ENCODE measurements around the gene AADACL3. TPM values are rescaled to one million over a fixed set of nuclear protein-coding genes. Genes with fewer than 3 reads are reported as not detected.

The AADACL3 gene
- polyA plus RNA-seq, 3 donors: not detected

DNA sequence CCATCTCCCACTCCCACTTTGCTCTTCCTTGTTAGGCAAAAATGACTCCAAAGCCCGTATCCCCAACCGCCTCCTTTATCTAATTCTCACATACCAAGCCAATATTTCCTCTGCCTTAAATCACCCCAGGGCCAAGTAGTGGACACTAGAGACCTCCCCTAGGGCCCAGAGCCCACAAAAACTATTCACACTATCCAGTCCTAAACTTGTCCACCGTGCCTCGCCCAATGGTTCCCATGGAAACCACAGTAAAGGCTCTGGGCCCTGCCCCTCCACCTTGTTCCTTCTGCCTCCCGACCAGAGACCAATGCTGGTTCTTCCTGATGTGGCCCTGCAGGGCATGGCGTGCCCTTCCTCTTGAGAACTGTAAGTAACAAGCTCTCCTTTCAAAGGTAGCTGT lies 41.9 kb downstream of the AADACL3 start:
- DNase-seq (ENCODE audit: extremely low read depth in 1 of 11, low read depth in 9 of 11, low spot score in 4 of 11): no peak

DNA sequence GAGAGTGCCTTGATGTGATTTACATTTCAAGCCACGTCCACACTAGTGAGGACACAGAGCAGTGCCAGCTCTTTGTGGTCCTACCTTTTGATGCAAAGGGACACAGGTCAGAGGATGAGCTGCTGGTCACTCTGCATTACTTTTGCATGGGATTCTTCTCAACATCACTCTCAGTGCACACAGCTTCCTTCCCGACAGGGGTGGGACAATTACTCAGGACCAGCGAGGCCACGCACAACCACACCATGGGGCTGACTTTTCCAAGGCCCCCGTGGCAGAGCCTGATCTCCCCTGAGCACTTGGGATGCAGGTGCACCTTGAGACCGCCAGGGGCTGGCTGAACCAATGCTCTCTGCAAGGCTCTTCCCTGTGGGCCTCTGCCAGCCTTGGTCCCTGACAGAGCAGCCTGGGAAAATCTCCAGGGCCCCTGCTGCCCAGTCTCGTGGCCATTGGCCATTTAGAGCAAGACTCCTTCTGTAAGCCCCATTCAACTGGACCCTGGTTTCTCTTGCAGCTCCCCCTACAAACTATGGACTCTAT lies 44.4 kb downstream of the AADACL3 start:
- no peak for DNase-seq (ENCODE audit: extremely low read depth in 1 of 11, low read depth in 9 of 11, low spot score in 4 of 11)

DNA sequence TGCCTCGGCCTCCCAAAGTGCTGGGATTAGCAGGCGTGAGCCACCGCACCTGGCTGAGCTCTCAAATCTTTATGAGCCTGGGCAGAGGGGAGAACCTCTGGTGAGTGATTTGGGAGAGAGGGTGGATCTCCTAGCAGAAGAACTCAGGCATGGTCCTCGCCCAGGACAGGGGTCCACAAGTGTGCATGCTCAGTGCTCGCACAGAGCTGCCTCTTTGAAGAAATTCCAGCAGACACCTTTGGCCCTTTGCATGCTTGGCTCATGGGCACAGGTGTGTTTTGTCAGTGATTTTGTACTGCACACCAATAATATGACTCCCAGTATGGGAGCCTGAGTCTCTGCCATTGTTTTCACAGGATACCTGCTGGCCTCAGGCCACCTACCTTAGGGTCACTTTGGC lies 45.9 kb downstream of the AADACL3 start:
- no peak for DNase-seq (ENCODE audit: extremely low read depth in 1 of 11, low read depth in 9 of 11, low spot score in 4 of 11)

DNA sequence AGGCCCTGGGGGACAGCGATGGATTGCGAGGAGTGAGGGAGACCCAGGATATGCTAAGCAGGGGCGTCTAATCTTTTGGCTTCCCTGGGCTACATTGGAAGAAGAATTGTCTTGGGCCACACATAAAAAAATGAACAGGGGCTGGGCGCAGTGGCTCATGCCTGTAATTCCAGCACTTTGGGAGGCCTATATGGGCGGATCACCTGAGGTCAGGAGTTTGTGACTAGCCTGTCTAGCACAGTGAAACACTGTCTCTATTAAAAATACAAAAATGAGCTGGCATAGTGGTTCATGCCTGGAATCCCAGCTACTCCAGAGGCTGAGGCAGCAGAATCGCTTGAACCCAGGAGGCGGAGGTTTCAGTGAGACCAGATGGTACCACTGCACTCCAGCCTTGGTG lies 46.9 kb downstream of the AADACL3 start:
- no peak for DNase-seq (ENCODE audit: extremely low read depth in 1 of 11, low read depth in 9 of 11, low spot score in 4 of 11)

DNA sequence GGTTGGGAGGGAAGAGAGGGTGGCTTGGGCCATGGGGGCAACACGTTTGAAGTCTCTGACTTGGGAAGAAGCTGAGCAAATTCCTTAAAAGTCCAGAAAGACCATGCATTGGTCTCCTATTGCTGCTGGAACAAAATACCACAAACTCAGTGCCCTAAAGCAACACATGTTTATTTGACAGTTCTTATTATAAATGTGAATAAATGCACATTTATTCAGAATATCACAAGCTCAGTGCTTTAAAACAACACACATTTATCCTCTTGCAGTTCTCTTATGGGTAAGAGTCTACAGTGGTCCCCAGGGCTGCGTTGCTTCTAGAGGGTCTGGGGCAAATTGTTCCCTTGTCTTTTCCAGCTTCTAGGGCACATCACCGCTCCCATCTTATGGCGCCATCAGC lies 47.6 kb downstream of the AADACL3 start:
- no peak for DNase-seq (ENCODE audit: extremely low read depth in 1 of 11, low read depth in 9 of 11, low spot score in 4 of 11)

DNA sequence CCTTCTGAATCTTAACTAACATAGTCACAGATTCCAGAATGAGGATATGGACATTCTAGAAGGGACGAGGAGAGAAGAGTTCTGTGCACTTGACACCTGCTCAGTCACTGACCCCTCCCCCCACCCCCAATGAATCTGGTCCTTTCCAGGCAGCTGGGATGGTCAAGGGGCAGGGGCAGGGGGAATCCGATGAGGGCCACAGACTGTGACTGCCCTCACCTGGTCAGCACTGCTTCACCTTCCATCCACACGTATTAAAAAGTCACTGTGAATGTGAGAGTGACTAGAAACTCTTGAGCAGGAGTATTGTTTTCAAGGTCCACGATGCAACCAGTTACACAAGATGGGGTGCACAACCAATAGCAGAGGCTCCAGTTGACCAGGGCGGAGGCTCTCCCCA lies 48.1 kb downstream of the AADACL3 start:
- no peak for DNase-seq (ENCODE audit: extremely low read depth in 1 of 11, low read depth in 9 of 11, low spot score in 4 of 11)

DNA sequence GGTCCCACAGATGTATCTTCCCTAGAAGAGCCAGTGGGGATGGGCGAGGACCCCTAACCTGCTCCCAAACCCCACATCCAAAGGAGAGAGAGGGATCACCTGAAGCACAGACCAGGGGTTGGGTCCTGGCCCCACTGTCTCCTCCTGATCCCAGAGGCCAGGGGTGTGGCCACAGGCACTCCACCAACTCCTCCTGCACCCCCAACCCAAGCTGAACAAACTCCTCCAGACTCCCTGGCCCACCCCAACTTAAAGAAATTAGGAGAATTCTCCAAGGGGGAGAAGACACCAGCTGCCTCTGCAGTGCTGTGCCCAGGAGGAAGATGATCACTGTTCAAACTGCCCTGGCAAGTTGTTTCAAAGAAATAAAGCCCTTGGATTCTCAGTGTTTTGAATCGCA lies 53.1 kb downstream of the AADACL3 start:
- no peak for DNase-seq (ENCODE audit: extremely low read depth in 1 of 11, low read depth in 9 of 11, low spot score in 4 of 11)

DNA sequence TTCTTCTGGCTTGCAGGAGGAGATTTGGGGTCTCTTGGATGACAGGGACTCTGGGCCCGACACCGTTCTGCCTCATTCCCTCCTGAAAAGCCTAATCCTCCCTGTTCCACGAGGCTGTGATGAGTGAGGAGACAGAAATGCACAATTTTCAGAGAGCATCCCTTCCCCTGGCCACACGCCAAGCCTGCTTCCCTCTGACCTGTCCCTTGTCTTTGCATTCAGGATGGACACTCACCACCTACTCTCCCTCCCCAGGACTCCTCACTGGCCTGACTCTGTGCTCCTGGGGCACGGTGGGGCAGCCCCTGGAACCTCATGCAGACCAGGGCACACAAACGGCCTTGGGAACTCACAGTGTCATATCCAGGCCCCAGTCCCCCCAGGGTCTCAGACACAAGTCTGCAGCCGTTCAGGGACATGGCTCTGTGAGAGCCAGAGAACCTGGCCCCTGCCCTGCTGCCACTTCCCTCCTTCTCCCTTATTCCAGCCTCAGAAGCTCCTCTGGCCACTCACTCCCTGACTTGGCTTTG lies 54.1 kb downstream of the AADACL3 start:
- DNase-seq (ENCODE audit: extremely low read depth in 1 of 11, low read depth in 9 of 11, low spot score in 4 of 11): no peak

DNA sequence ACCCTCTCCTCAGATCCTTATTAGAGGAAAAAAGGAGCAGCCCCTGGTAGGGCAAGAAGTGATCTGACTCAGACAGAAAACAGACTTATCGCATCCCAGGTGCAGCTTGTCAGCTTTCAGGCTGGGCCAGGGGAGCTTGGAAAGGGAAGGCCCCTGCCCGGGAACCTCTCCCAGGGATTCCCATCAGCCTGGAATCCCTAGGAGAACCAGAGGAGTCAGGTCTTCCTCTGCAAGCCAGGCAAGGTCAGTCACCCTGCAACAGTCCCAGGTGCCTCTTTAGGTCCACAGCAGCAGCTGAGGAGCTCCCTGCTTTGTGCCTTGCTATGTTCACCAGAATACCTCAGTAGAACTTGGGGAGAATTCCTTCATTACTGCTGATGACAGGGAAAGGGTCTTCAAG lies 54.7 kb downstream of the AADACL3 start:
- no peak for DNase-seq (ENCODE audit: extremely low read depth in 1 of 11, low read depth in 9 of 11, low spot score in 4 of 11)

DNA sequence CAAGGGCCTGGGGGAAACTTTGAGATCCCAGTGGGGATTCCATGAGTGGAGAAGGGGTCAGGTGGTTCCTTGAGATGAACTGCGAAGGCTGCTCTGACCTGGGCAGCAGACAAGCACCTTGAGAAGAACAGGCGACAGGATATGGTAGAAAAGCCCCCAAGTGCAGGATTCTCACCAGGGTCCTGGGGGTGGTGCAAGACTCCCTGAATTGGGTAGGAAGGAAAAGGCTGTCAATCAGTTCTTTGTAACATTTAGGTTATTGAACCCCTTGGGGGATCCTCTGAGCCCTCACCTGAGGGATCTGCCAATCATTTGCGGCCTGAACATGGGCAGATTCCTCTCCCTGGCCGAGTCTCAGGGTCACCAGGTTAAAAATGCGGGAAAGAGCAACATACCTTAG lies 55.3 kb downstream of the AADACL3 start:
- DNase-seq (ENCODE audit: extremely low read depth in 1 of 11, low read depth in 9 of 11, low spot score in 4 of 11): no peak

DNA sequence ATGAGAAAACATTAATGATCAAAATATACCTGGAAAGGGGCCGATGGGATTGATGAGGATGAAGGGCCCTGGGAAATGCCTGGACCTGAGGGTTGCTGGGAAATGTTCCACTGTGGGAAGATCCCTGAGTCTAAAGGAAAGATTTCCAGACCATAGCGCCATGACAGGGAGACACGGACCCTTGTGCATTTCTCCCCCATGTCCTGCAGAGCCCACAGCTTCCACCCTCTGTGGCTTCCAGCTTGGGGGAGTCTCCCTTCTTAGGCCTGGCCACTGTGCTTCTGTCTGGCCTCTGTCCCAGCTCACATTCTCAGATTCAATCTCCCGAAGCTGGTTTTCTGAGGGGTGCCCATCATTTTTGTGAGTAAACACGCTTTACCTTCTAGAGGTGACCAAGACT lies 56.6 kb downstream of the AADACL3 start:
- DNase-seq (ENCODE audit: extremely low read depth in 1 of 11, low read depth in 9 of 11, low spot score in 4 of 11): no peak

DNA sequence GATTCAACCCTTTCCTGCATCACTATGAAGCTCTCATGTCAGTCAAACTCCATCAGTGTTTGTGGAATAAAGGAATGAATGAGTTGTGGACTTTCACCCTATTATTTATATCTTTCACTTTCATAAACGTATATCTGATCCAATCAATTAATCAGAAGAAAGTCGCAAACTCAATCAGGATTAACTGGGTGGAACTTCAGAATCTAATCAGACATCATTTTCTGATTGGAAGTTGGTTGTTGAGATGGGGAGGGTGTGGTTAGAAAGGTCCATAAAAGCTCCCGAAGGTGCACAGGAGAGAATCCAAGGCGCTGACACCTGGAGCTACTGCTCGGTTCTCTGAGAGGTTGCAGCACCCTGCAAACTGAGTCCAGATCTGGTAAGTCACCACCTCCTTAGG lies 57.5 kb downstream of the AADACL3 start, which contains the start of gene PRAMEF12:
TSS of gene PRAMEF12 (plus strand) at position 301 of the 400 bp plus-strand sequence. CDS start 1,130 bp downstream, outside the sequence.
- DNase-seq (ENCODE audit: extremely low read depth in 1 of 11, low read depth in 9 of 11, low spot score in 4 of 11): no peak

DNA sequence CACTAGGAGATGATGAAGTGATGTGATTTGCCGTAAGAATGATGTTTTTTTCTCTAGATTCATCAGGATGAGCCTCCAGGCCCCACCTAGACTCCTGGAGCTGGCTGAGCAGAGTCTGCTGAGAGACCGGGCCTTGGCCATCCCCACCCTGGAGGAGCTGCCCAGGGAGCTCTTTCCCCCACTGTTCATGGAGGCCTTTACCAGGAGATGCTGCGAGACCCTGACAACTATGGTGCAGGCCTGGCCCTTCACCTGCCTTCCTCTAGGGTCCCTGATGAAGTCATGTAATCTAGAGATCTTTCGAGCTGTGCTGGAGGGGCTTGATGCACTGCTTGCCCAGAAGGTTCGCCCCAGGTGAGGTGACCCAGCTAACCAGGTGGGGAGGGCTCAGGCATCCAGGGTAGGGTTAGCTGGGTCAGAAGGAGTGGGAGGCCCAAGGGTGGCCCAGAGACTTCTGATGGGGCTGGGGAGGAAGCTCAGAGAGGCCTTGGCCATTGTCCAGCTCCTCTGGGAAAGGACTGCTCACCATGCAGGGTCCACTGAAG lies 59.0 kb downstream of the AADACL3 start:
- DNase-seq (ENCODE audit: extremely low read depth in 1 of 11, low read depth in 9 of 11, low spot score in 4 of 11): no peak

DNA sequence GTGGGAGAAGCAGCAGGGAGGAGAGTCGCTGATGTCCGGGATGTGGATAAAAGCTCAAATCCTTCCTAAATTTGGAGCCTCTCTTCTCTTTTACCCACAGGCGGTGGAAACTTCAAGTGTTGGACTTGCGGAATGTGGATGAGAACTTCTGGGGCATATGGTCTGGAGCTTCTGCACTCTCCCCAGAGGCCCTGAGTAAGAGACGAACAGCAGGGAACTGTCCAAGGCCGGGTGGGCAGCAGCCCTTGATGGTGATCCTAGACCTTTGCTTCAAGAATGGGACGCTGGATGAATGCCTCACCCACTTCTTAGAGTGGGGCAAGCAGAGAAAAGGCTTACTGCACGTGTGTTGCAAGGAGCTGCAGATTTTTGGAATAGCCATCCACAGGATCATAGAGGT lies 59.5 kb downstream of the AADACL3 start:
- no peak for DNase-seq (ENCODE audit: extremely low read depth in 1 of 11, low read depth in 9 of 11, low spot score in 4 of 11)

DNA sequence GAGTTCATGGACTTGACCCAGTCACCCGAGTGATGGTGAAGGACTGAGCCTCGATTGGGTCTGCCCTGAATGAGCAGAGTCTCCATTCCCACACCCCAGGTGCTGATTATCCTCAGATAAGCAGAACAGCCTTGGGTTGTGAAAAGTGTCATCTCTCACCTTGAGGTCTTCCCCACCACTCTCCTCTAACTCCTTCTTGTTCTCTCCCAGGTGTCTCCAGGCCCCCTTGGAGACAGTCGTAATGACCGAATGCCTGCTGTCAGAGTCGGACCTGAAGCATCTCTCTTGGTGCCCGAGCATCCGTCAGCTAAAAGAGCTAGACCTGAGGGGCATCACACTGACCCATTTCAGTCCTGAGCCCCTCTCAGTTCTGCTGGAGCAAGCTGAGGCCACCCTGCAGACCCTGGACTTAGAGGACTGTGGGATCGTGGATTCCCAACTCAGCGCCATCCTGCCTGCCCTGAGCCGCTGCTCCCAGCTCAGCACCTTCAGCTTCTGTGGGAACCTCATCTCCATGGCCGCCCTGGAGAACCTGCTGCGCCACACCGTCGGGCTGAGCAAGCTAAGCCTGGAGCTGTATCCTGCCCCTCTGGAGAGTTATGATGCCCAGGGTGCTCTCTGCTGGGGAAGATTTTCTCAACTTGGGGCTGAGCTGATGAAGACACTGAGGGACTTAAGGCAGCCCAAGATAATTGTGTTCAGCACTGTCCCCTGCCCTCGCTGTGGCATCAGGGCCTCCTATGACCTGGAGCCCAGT lies 61.1 kb downstream of the AADACL3 start:
- DNase-seq (ENCODE audit: extremely low read depth in 1 of 11, low read depth in 9 of 11, low spot score in 4 of 11): no peak

Other genes with a start within 250 kb of the AADACL3 start
- 10 to 100 TPM; 83.1 to 93.6 (median 83.7) TPM for gene DHRS3, start 97.9 kb upstream of the AADACL3 start, polyA plus RNA-seq (ENCODE audit: insufficient read length in 3 of 3)
- 1 to 10 TPM; 1.1 to 2.0 (median 2.0) TPM for gene AADACL4, start 72.0 kb upstream of the AADACL3 start, polyA plus RNA-seq (ENCODE audit: insufficient read length in 3 of 3)
- 1 to 10 TPM in 1 of 3 donors, under 1 TPM in 2; 0.64 to 1.1 (median 0.99) TPM for gene CFAP107, start 30.1 kb downstream of the AADACL3 start, polyA plus RNA-seq (ENCODE audit: insufficient read length in 3 of 3)
- not detected for gene PRAMEF12, start 57.6 kb downstream of the AADACL3 start, polyA plus RNA-seq (ENCODE audit: insufficient read length in 3 of 3)
- not detected for gene PRAMEF1, start 75.3 kb downstream of the AADACL3 start, polyA plus RNA-seq (ENCODE audit: insufficient read length in 3 of 3)
- gene PRAMEF11, start 115.3 kb downstream of the AADACL3 start, polyA plus RNA-seq (ENCODE audit: insufficient read length in 3 of 3): not detected
- gene HNRNPCL1, start 132.6 kb downstream of the AADACL3 start, polyA plus RNA-seq (ENCODE audit: insufficient read length in 3 of 3): under 1 TPM; 0.33 to 0.39 (median 0.34) TPM
- not detected for gene PRAMEF2, start 141.0 kb downstream of the AADACL3 start, polyA plus RNA-seq (ENCODE audit: insufficient read length in 3 of 3)
- gene PRAMEF4, start 170.1 kb downstream of the AADACL3 start, polyA plus RNA-seq (ENCODE audit: insufficient read length in 3 of 3): not detected
- gene PRAMEF10, start 182.2 kb downstream of the AADACL3 start, polyA plus RNA-seq (ENCODE audit: insufficient read length in 3 of 3): not detected
- not detected for gene PRAMEF7, start 200.5 kb downstream of the AADACL3 start, polyA plus RNA-seq (ENCODE audit: insufficient read length in 3 of 3)
- gene PRAMEF6, start 231.5 kb downstream of the AADACL3 start, polyA plus RNA-seq (ENCODE audit: insufficient read length in 3 of 3): not detected

Data from renal cortex interstitium (tissue), 11 donors.